A673 (cell line): ENCODE data around the gene COQ8A. TPM values are rescaled to one million over a fixed set of nuclear protein-coding genes. Genes with fewer than 3 reads are reported as not detected.

ENCODE experiments used
- Bru-seq: library from RNA; stranded (reverse); fragments of 400-500 nt; gene quantifications from one replicate; lab custom pipeline; 2021; lab: Mats Ljungman, UMichigan
- BruChase-seq, 2 experiments: library from RNA; stranded (reverse); fragments of 400-500 nt; gene quantifications; one replicate each; lab custom pipeline; 2021; lab: Mats Ljungman, UMichigan
- BruUV-seq: library from RNA; stranded (reverse); fragments of 400-500 nt; replicated peaks from 2 replicates; lab custom pipeline; 2021; lab: Mats Ljungman, UMichigan
- CTCF ChIA-PET: fragments of 300-600 bp; sonication (Branson Sonifier 250); formaldehyde crosslinking; loops from one replicate; lab custom pipeline; 2022; ENCODE audit warnings: antibody characterized with exemption; lab: Charles Lee
- POLR2A ChIA-PET: fragments of 300-600 bp; sonication (Branson Sonifier 250); formaldehyde crosslinking; loops from one replicate; lab custom pipeline; 2022; ENCODE audit warnings: antibody characterized with exemption; ENCODE audit not compliant: low non-redundant PET; lab: Charles Lee
- DNase-seq: peaks from one replicate; pipeline ENCODE4 v3.0.0-alpha.2; 2015; ENCODE audit warnings: low spot score
- H3K27ac ChIP-seq: fragments of 200-600 bp; sonication (generic); 2 replicates; pipeline ENCODE4 v1.5.1; 2016; ENCODE audit warnings: mixed run types, low read depth, mild to moderate bottlenecking, mixed read lengths, antibody characterized with exemption, low read length; ENCODE audit not compliant: poor library complexity, severe bottlenecking
- H3K27me3 ChIP-seq: fragments of 200-600 bp; sonication (generic); replicated peaks from 2 replicates; pipeline ENCODE4 v1.6.1; 2017; ENCODE audit warnings: mixed run types, low read depth, mild to moderate bottlenecking, mixed read lengths, antibody characterized with exemption, low read length; ENCODE audit not compliant: insufficient read depth, poor library complexity
- H3K36me3 ChIP-seq: fragments of 200-600 bp; sonication (generic); 2 replicates; pipeline ENCODE4 v1.6.1; 2016; ENCODE audit warnings: mixed run types, mild to moderate bottlenecking, mixed read lengths, antibody characterized with exemption, low read length; ENCODE audit not compliant: insufficient read depth, poor library complexity, severe bottlenecking
- H3K4me1 ChIP-seq: fragments of 200-600 bp; sonication (generic); 2 replicates; pipeline ENCODE4 v1.6.1; 2017; ENCODE audit warnings: mixed run types, mild to moderate bottlenecking, mixed read lengths, antibody characterized with exemption, low read length; ENCODE audit not compliant: insufficient read depth, poor library complexity, severe bottlenecking
- H3K4me3 ChIP-seq: fragments of 200-600 bp; sonication (generic); 2 replicates; pipeline ENCODE4 v1.5.1; 2016; ENCODE audit warnings: low read depth, mixed run types, mild to moderate bottlenecking, mixed read lengths, low read length; ENCODE audit not compliant: poor library complexity, severe bottlenecking
- H3K9me3 ChIP-seq: fragments of 200-600 bp; sonication (generic); 2 replicates; pipeline ENCODE4 v1.6.1; 2016; ENCODE audit warnings: mixed run types, low read depth, mild to moderate bottlenecking, mixed read lengths, antibody characterized with exemption, low read length; ENCODE audit not compliant: poor library complexity, severe bottlenecking
- EZH2 ChIP-seq: fragments of 200-600 bp; sonication (generic); IDR thresholded peaks from 2 replicates; pipeline ENCODE4 v1.6.1; 2017; ENCODE audit warnings: borderline replicate concordance, low read depth, mild to moderate bottlenecking, mixed read lengths, antibody characterized with exemption, low read length; ENCODE audit not compliant: poor library complexity, severe bottlenecking
- intact Hi-C: fragments of 100-400 bp; cut with micrococcal nuclease; formaldehyde crosslinking; loops from one replicate; pipeline ENCODE4 v1.10.0; 2022; ENCODE audit not compliant: unreplicated experiment
- long read RNA-seq: library from polyadenylated mRNA; stranded (forward); transcript quantifications from one replicate; pipeline ENCODE4 v2.0.0, GENCODE V29; 2022
- total RNA-seq: library from RNA; stranded (reverse); gene quantifications from 2 replicates; pipeline ENCODE4 v1.2.3, GENCODE V29; 2021
- TF ChIP-seq, protein P1 (sequence below): fragments of 300-800, 200-600 bp; sonication (generic); conservative IDR thresholded peaks from 2 replicates; pipeline ENCODE4 v1.5.1; 2017; ENCODE audit warnings: low read depth, mild to moderate bottlenecking, antibody characterized with exemption, low read length, moderate library complexity, mixed read lengths

The COQ8A gene
- total RNA-seq (7.7 and 10.0 TPM in 2 replicates), Bru-seq, nascent RNA (percentile 37 among the genes with signal in this experiment), BruChase-seq, experiment 1, labeled RNA remaining after a 2-hour chase (percentile 33 among the genes with signal in this experiment), BruChase-seq, experiment 2, labeled RNA remaining after a 6-hour chase (percentile 37 among the genes with signal in this experiment)
- long read RNA-seq, transcript COQ8A-201 (15 exons, 2,872 nt) = major isoform, 24 of 33 reads
- long read RNA-seq, partial matches to known transcripts = 2 of 33 reads
- long read RNA-seq, other reads (novel, unspliced or antisense) = 7 of 33 reads

DNA sequence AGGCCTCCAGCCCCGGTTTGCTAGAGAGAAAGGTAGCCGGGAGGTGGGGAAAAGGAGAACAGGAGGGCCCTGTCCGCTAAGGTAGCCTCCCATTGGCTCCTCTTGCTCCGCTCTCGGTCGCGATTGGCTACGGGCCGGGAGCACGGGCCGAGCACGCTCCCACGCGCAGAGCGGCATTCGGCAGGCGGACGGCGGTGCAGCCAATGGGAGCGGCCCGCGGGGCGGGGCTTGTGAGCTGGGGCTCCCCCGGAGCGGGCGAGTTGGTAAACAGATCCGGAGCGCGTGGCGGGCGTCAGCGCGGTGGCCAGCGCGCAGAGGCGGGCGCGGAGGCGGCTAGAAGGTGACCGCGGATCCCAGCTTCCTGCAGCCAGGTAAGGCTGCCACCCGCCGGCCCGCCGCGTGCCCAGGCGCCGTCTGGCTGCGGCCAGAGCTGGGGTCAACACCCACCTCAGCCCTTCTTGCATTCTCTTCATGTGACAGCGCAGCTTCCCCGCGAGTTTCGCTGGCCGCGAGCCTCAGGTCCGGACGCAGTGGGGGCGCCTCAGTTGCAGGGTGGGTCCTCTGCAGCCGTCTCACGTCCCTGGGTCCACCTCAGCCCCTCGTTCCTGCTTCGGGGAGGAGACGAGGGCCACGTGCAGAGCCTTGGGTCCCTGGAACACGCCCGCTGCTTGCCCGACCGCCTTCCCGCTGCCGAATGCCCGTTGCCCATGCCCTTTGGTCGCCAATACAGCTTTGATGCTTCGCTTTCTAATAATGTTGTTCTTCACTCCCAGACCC lies at the start of gene COQ8A:
Gene COQ8A, plus strand, starts transcription at position 266 of the 777 bp plus-strand sequence. CDS start 21,092 bp downstream, outside the sequence.
- TF ChIP-seq EZH2 = no peak
- TF ChIP-seq, protein P1, sequence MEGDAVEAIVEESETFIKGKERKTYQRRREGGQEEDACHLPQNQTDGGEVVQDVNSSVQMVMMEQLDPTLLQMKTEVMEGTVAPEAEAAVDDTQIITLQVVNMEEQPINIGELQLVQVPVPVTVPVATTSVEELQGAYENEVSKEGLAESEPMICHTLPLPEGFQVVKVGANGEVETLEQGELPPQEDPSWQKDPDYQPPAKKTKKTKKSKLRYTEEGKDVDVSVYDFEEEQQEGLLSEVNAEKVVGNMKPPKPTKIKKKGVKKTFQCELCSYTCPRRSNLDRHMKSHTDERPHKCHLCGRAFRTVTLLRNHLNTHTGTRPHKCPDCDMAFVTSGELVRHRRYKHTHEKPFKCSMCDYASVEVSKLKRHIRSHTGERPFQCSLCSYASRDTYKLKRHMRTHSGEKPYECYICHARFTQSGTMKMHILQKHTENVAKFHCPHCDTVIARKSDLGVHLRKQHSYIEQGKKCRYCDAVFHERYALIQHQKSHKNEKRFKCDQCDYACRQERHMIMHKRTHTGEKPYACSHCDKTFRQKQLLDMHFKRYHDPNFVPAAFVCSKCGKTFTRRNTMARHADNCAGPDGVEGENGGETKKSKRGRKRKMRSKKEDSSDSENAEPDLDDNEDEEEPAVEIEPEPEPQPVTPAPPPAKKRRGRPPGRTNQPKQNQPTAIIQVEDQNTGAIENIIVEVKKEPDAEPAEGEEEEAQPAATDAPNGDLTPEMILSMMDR = no peak
- intact Hi-C loops = no loop called here
- ChIA-PET CTCF (no interaction called here), POLR2A (no interaction called here)
- DNase-seq = peak; percentile 100
- H3K27ac ChIP-seq = peak within 1 kb of the TSS; percentile 90
- BruUV-seq = no TSS peak
- peaks cover 12% of the 10 kb centered on the region for H3K4me1 ChIP-seq
- peak within 1 kb of the TSS; percentile 61 for H3K4me3 ChIP-seq
- H3K27me3 ChIP-seq = no peaks in the 10 kb centered on the region
- no peaks in the 10 kb centered on the region for H3K9me3 ChIP-seq
- H3K36me3 ChIP-seq = no peaks in the 10 kb centered on the region

DNA sequence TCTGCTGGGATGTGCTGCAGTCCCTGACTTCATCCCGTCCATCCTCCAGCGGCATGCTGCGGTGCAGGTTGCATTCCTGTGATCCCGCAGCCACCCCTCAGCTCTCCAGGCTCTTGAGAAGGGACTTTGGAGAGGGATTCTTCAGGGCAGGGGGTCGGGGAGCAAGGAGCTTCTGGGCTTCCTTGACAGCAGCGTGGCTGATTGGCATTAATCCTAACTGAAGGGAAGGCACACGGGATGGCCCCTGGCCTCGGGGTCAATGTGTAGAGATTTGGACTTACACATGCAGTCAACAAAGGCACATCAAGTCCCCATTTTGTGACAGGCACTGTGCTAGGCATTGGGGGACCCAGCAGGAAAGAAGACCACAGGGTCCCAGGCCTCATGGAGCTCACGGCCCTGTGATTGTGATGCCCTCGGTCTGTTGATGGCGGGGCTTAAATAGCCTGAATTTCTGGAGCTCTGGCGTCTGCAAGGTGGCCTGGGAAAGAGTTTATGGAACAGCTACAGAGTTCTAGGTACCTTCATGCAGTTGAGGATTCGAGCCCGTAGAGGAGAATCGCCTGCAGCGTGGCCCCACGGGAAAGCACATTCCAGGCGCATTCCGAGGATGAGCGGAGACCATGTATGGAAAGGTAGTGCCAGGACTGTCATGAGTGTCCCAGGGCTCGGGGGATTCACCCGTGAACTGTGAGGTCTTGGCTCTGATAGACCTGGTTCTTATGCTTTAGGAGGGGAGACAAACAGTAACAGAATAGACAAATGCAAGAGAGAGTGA lies 49.6 kb upstream of the COQ8A start:
- intact Hi-C loops = no loop called here
- TF ChIP-seq, protein P1 = no peak
- TF ChIP-seq EZH2 = no peak

DNA sequence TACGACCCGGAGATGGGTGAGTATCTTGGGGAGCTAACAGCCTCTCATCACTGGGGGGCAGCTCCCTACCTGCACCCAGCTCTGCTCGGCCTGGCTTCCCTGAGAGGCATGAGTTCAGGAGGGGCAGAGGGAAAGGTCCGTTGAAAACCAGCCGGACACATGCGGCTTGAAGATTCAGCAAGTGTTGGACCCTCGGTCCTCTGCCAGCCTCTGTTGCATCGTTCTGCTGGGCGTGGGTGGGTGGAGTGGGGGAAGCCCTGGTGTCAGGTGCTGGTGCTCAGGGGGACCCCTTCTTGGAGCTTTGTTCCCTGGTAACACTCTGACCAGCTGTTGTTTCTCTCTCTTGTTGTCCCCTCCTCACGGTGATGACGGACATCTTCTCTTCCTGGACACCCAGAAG lies 48.7 kb upstream of the COQ8A start:
- Histone ChIP-seq H3K4me3 (no peak overlapping the region), H3K4me1 (no peaks in the 10 kb centered on the region), H3K27me3 (no peaks in the 10 kb centered on the region), H3K9me3 (no peaks in the 10 kb centered on the region), H3K36me3 (no peaks in the 10 kb centered on the region), H3K27ac (no peak overlapping the region)
- no TSS peak for BruUV-seq
- CTCF ChIA-PET = no interaction called here
- POLR2A ChIA-PET = no interaction called here
- intact Hi-C loops = no loop called here
- no peak for TF ChIP-seq EZH2
- TF ChIP-seq, protein P1 = no peak
- no peak for DNase-seq

More for the DNA sequence above, 49.6 kb upstream of the COQ8A start:
- DNase-seq = no peak
- H3K27ac ChIP-seq = no peak overlapping the region
- BruUV-seq = no TSS peak
- no peaks in the 10 kb centered on the region for H3K36me3 ChIP-seq
- ChIA-PET CTCF (no interaction called here), POLR2A (no interaction called here)
- no peak overlapping the region for H3K4me3 ChIP-seq
- H3K4me1 ChIP-seq = no peaks in the 10 kb centered on the region
- H3K9me3 ChIP-seq = no peaks in the 10 kb centered on the region
- H3K27me3 ChIP-seq = no peaks in the 10 kb centered on the region
